HG03521 (cell line): ENCODE results near the gene DMAC2.
"Not testable (repeated sequence)": the region's sequence is repeated elsewhere in the genome, so short reads cannot be mapped to it uniquely, and the experiment has no call there.

Experiments used
- ATAC-seq: cut with Tn5 transposase; IDR thresholded peaks from one replicate; pipeline ENCODE4 v1.9.1; 2021; ENCODE audit warnings: mild to moderate bottlenecking, moderate library complexity; ENCODE audit not compliant: unreplicated experiment

The DMAC2 gene

DNA sequence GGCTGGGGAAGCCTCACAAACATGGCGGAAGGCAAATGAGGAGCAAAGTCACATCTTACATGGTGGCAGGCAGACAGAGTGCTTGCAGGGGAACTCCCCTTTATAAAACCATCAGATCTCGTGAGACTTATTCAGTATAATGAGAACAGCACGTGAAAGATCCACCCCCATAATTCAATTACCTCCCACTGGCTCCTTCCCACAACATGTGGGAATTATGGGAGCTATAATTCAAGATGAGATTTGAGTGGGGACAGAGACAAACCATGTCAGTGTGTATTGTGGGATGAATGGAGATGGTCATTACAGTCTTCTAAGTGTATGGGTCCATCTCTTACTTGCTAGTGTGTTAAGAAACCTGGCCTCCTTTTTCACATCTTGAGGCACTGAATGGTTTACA lies 37.7 kb downstream of the DMAC2 start:
- no peak for ATAC-seq

- ATAC-seq: no peak
These were observed 38.2 kb downstream of the DMAC2 start for GRCh38 chr19:41401483-41401882.

DNA sequence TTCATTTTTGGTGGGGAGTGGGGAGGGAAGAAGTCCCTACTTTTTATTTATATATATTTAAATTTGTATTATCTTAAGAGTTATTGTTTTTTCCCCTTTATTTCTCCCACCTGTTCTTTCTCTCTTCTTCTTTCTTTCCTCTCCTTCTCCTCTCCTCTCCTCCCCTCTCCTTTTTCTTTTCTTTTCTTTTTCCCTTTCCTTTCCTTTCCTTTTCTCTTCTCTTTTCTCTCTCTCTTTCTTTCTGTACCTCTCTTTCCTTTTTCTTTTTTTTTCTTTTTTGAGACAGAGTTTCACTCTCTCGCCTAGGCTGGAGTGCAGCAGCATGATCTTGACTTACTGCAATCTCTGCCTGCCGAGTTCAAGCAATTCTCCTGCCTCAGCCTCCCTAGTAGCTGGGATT lies 40.2 kb downstream of the DMAC2 start:
- no peak for ATAC-seq

GRCh38 chr19:41399091-41399490 lies 40.6 kb downstream of the DMAC2 start:
- no peak for ATAC-seq

DNA sequence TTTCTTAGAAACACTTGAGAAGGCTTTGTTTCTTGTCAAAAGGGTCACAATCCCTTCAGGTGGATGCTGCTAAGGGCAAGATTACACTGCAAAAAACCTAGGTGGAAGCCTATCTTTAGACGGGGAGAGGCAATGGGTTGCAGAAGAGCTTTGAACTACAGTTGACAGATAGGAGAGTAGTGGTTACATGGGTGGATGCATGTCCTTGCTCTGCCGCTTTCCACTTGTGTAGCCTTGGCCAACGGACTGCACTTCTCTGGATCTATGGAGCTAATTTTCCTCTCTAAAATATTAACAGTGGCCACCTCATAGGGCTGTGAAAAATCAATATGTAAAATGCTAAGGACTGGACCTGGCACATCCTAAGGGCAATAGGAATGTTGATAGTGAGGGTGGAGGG lies 41.1 kb downstream of the DMAC2 start:
- ATAC-seq: no peak

- no peak for ATAC-seq
These were observed 41.7 kb downstream of the DMAC2 start for GRCh38 chr19:41398050-41398418.

DNA sequence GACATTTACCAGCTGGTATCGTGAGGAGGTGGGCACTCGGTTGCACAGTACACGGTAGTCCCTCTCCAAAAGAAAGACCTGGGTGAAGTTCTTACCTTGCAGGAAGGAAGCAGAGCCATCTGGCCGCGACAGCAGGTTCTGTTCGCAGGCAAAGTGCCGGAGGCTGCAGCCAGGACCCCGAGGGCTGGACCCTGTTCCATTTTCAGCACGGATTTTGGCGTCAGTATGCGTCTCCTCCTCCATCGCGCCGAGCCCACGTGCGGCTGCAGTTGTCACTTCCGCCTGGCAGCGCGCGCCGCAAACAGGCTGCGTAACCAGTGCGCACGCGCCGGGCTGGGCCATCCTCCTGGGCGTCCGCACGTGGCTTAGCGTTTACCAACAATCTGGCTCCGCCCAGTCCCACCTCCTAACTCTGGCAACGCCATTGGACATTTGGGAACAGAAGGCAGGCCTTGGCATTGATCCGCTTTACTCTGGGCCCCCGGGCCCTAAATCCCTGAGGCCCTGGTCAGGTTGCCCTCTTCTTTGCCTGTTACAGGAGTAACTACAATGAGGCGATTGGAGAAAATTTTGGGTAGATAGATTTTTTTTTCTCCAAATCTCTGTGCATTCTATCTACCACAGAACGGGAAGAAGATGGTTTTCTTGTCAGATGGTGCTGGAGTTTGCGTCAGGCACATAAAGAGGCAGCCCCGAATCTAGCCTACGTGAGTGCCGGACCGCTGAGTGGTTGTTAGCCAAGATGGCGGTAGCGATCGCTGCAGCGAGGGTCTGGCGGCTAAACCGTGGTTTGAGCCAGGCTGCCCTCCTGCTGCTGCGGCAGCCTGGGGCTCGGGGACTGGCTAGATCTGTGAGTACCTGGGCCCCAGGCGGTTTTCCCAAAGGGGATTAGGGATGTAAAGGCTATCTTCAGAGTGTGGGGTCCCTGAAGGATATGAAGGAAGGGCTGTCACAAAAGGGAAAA lies 42.3 kb downstream of the DMAC2 start, which contains the start of the genes BCKDHA and EXOSC5:
BCKDHA (plus strand) TSS at position 733 of the 964 bp plus-strand sequence; CDS start at position 743, 10 bp downstream.
EXOSC5 (minus strand) TSS at position 274 of the 964 bp plus-strand sequence; CDS start at position 243, 31 bp downstream.
- peak; percentile 94 for ATAC-seq

GRCh38 chr19:41395355-41395754 lies 44.4 kb downstream of the DMAC2 start:
- no peak for ATAC-seq

GRCh38 chr19:41392775-41393174 lies 46.9 kb downstream of the DMAC2 start:
- ATAC-seq: no peak

- no peak for ATAC-seq
These were observed 48.1 kb downstream of the DMAC2 start for GRCh38 chr19:41391618-41392017.

DNA sequence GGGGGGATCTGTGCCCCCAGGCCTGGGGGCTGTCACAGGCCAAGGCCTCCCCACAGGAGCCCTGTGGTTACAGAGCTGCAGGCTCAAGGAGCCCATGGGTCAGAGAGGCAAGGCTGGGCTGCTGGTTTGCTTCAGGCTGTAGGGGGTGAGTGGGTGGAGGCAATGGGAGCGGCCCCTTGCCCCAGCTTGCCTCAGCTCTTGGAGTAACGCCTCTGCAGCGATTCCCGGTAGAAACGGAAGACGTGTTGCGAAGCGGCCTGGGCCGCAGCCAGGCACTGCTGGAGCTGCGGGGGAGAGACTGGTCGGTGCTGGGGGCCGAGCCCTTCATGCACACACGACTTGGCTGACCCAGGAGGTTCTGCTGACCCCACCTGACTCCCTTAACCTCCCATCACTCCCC lies 53.3 kb downstream of the DMAC2 start:
- ATAC-seq: no peak

DNA sequence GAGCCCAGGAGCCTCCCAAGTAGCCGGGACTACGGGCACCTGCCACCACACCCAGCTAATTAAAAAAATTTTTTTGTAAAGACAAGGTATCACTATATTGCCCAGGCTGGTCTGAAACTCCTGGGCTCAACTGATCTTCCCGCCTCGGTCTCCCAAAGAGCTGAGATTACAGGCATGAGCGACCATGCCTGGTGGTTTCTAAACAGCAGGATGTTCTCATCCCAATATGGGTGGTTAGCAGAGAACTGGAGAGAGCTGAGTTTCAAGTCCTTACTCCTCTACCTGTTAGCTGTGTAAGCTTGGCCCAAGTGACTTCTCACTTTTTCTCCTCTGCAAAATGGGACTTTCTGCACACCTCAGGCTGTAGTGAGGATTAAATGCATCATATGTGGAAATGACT lies 55.4 kb downstream of the DMAC2 start:
- no peak for ATAC-seq

DNA sequence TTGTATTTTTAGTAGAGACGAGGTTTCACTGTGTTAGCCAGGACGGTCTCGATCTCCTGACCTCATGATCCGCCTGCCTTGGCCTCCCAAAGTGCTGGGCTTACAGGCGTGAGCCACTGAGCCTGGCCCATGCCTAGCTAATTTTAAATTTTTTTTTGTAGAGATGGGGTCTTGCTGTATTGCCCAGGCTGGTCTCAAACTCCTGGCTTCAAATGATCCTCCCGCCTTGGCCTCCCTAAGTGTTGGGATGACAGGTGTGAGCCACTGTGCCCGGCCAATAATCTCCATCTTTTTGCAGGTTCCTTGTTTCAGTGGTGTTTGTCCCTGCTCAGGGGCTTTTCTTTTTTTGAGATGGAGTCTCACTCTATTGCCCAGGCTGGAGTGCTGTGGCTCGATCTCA lies 58.2 kb downstream of the DMAC2 start:
- not testable (repeated sequence) for ATAC-seq
